PFSK-1 (cell line): ENCODE data around the gene ACTRT2.

ENCODE experiments used
- FOXP2 ChIP-seq: optimal IDR thresholded peaks from 2 replicates; pipeline ENCODE3; 2011; ENCODE audit warnings: borderline replicate concordance, control low read depth, inconsistent platforms; ENCODE audit not compliant: insufficient read depth; ENCODE audit errors: extremely low read length, extremely low read depth
- POLR2AphosphoS5 ChIP-seq: IDR thresholded peaks from 2 replicates; pipeline ENCODE4 v1.6.1; 2012; ENCODE audit warnings: low read depth, mild to moderate bottlenecking, control low read depth, low read length, moderate library complexity
- REST ChIP-seq, 2 experiments: IDR thresholded peaks; 2 replicates each; pipeline versions ENCODE4 v1.6.1 to v1.8.0; 2011 to 2012; ENCODE audit warnings: low read depth in 2 of 2, low read length in 2 of 2, control low read depth in 1 of 2, inconsistent platforms in 1 of 2, mild to moderate bottlenecking in 1 of 2, moderate library complexity in 1 of 2; ENCODE audit not compliant: insufficient read depth in 1 of 2
- SIN3A ChIP-seq: IDR thresholded peaks from 2 replicates; pipeline ENCODE4 v1.6.1; 2012; ENCODE audit warnings: mild to moderate bottlenecking, low read length, moderate library complexity, borderline replicate concordance; ENCODE audit not compliant: insufficient read depth
- TAF1 ChIP-seq: IDR thresholded peaks from 2 replicates; pipeline ENCODE4 v1.6.1; 2012; ENCODE audit warnings: low read length, control low read depth, borderline replicate concordance; ENCODE audit not compliant: insufficient read depth

Gene ACTRT2

GRCh38 chr1:3029991-3030662 is 8.9 kb downstream of the ACTRT2 start:
- no peak for TF ChIP-seq POLR2AphosphoS5
- TF ChIP-seq TAF1: no peak
- TF ChIP-seq SIN3A: no peak
- TF ChIP-seq REST (IDR thresholded peaks at IDR 0.05; ENCODE audit: insufficient read depth in 1 of 2, low read depth in 2 of 2, low read length in 2 of 2): no peak
- no peak for TF ChIP-seq FOXP2

- TF ChIP-seq POLR2AphosphoS5: no peak
- TF ChIP-seq SIN3A: no peak
- TF ChIP-seq FOXP2: no peak
- no peak for TF ChIP-seq TAF1
- no peak for TF ChIP-seq REST (IDR thresholded peaks at IDR 0.05; ENCODE audit: insufficient read depth in 1 of 2, low read depth in 2 of 2, low read length in 2 of 2)
Observed at GRCh38 chr1:3030663-3031381, 9.6 kb downstream of the ACTRT2 start.

GRCh38 chr1:3031401-3032221 is 10.3 kb downstream of the ACTRT2 start:
- TF ChIP-seq FOXP2: no peak
- TF ChIP-seq SIN3A: no peak
- TF ChIP-seq TAF1: no peak
- TF ChIP-seq REST (IDR thresholded peaks at IDR 0.05; ENCODE audit: insufficient read depth in 1 of 2, low read depth in 2 of 2, low read length in 2 of 2): no peak
- no peak for TF ChIP-seq POLR2AphosphoS5

- TF ChIP-seq FOXP2 (no peak), POLR2AphosphoS5 (no peak), REST (IDR thresholded peaks at IDR 0.05; ENCODE audit: insufficient read depth in 1 of 2, low read depth in 2 of 2, low read length in 2 of 2) (no peak), TAF1 (no peak), SIN3A (no peak)
Observed at GRCh38 chr1:3032371-3033039, 11.2 kb downstream of the ACTRT2 start.
